NT2/D1 (cell line): ENCODE data around the gene RLF.

ENCODE experiments used
- YY1 ChIP-seq: IDR thresholded peaks from 2 replicates; pipeline ENCODE4 v1.6.1; 2011; ENCODE audit not compliant: insufficient read length, insufficient read depth
- ZNF274 ChIP-seq: IDR thresholded peaks from 2 replicates; pipeline ENCODE4 v1.6.1; 2011; ENCODE audit warnings: mild to moderate bottlenecking, low read depth, low read length

DNA sequence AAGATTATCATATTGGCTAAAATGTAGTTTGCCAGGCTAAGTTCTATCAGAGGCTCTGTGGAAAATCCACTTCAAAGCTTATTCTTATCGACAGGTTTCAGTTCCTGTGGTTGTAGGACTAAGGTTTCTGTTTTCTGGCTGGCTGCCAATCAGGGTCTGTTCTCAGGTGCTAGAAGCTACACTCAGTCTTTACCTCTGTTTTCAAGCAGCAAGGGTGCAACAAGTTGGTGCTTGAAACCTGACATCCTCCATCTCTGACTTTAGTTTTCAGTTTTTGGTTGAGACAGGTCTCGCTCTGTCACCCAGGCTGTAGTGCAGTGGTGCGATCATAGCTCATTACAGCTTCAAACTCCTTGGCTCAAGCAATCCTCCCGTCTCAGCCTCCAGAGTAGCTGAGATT lies 71.3 kb downstream of the RLF start:
- TF ChIP-seq ZNF274 (no peak), YY1 (no peak)
